ENCODE data around the gene ZSCAN10.

Gene ZSCAN10

DNA sequence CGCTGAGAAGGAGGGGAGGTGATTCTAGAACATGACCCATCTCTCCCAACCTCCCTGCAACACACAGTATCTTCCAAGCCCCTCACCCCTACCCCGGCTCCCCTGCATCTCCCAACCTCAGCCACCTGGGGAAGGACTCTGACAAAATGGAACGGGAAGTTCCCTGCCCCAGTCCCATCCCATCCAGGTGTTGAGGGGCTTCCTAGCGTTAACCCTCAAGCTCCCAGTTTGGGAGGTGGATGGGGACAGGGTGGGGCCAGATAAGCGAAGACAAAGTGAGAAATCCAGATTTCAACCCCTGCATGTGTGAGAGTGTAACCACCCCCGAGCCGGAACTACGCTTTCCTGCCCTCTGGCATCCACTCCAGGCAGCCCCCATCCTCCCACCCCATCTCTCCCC lies 1.8 kb downstream of the ZSCAN10 start:
- DNase-seq (ENCODE audit: extremely low read depth, insufficient read length): no peak
- H3K36me3 ChIP-seq (ENCODE audit: control insufficient read depth, insufficient read depth, low read length): no peaks in the 10 kb centered on the region
- H3K4me3 ChIP-seq (replicated peaks; ENCODE audit: low read depth, low read length): no peak overlapping the region
- H3K27me3 ChIP-seq (replicated peaks; ENCODE audit: control insufficient read depth, insufficient read depth, low read length): no peaks in the 10 kb centered on the region
- TF ChIP-seq, protein P1, sequence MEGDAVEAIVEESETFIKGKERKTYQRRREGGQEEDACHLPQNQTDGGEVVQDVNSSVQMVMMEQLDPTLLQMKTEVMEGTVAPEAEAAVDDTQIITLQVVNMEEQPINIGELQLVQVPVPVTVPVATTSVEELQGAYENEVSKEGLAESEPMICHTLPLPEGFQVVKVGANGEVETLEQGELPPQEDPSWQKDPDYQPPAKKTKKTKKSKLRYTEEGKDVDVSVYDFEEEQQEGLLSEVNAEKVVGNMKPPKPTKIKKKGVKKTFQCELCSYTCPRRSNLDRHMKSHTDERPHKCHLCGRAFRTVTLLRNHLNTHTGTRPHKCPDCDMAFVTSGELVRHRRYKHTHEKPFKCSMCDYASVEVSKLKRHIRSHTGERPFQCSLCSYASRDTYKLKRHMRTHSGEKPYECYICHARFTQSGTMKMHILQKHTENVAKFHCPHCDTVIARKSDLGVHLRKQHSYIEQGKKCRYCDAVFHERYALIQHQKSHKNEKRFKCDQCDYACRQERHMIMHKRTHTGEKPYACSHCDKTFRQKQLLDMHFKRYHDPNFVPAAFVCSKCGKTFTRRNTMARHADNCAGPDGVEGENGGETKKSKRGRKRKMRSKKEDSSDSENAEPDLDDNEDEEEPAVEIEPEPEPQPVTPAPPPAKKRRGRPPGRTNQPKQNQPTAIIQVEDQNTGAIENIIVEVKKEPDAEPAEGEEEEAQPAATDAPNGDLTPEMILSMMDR (IDR thresholded peaks at IDR 0.05; ENCODE audit: insufficient read depth, low read length, poor library complexity, severe bottlenecking): no peak

DNA sequence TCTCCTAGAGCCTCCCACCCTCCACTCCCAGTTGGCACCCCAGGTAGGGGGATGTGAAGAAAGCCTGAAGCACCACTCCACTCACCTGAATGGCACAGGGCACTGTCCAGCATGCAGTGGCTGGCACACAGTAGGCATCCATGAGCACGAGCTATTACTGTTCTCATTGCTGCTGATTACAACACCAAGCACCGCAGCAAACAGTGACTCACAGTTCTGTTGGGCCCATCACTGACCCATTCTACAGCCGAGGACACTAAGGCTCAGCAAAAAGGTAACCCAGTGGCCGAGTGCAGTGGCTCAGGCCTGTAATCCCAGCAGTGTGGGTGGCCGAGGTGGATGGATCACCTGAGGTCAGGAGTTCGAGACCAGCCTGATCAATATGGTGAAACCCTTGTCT lies 2.7 kb downstream of the ZSCAN10 start:
- H3K27me3 ChIP-seq (replicated peaks; ENCODE audit: control insufficient read depth, insufficient read depth, low read length): no peaks in the 10 kb centered on the region
- TF ChIP-seq, protein P1 (IDR thresholded peaks at IDR 0.05; ENCODE audit: insufficient read depth, low read length, poor library complexity, severe bottlenecking): no peak
- H3K4me3 ChIP-seq (replicated peaks; ENCODE audit: low read depth, low read length): no peak overlapping the region
- H3K36me3 ChIP-seq (ENCODE audit: control insufficient read depth, insufficient read depth, low read length): no peaks in the 10 kb centered on the region
- DNase-seq (ENCODE audit: extremely low read depth, insufficient read length): no peak

DNA sequence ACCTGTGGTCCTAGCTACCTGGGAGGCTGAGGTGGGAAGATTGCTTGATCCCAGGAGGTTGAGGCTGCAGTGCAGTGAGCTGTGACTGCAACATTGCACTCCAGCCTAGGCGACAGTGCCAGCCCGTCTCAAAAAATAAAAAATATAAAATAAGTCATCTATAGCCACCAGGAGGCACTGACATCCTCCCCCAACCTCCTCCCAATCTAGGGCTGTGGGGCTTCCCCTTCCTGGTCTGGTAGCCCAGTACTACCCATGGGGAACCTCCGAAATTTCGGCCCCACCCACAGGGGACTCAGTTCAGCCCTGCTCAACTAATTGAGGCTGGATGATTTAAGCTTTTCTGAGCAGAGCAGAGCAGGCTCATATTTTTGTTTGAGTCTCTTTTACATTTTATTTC lies 3.2 kb downstream of the ZSCAN10 start:
- TF ChIP-seq, protein P1 (IDR thresholded peaks at IDR 0.05; ENCODE audit: insufficient read depth, low read length, poor library complexity, severe bottlenecking): peak; percentile 67
- H3K36me3 ChIP-seq (ENCODE audit: control insufficient read depth, insufficient read depth, low read length): no peaks in the 10 kb centered on the region
- peak; percentile 59 for DNase-seq (ENCODE audit: extremely low read depth, insufficient read length)
- H3K4me3 ChIP-seq (replicated peaks; ENCODE audit: low read depth, low read length): no peak overlapping the region
- H3K27me3 ChIP-seq (replicated peaks; ENCODE audit: control insufficient read depth, insufficient read depth, low read length): no peaks in the 10 kb centered on the region

DNA sequence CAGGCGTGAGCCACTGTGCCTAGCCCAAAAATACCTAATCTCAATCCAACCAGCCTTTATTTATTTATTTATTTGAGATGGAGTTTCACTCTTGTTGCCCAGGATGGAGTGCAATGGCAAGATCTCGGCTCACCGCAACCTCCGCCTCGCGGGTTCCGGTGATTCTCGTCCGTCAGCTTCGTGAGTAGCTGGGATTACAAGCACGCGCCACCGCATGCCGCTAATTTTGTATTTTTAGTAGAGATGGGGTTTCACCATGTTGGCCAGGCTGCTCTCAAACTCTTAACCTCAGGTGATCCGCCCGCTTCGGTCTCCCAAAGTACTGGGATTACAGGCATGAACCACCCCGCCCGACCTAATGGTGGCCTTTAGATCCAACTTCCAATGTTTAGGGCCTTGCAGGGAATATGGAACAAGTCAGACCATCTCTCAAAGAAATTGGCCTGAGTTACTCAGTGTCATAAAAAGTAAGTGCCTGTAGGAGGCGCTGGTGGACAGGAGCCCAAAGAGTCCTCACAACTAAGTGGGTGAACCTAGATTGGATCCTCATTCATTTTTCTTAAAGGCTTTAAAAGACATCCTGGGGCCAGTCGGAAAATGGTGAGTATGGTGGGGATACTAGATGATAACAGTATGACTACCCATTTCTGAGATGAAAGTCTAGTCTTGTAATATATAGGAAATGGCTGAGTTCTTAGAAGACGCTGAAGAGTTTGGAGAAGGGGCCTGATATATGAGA lies 4.6 kb downstream of the ZSCAN10 start:
- no peak overlapping the region for H3K4me3 ChIP-seq (replicated peaks; ENCODE audit: low read depth, low read length)
- TF ChIP-seq, protein P1 (IDR thresholded peaks at IDR 0.05; ENCODE audit: insufficient read depth, low read length, poor library complexity, severe bottlenecking): peak; percentile 77
- DNase-seq (ENCODE audit: extremely low read depth, insufficient read length): no peak

DNA sequence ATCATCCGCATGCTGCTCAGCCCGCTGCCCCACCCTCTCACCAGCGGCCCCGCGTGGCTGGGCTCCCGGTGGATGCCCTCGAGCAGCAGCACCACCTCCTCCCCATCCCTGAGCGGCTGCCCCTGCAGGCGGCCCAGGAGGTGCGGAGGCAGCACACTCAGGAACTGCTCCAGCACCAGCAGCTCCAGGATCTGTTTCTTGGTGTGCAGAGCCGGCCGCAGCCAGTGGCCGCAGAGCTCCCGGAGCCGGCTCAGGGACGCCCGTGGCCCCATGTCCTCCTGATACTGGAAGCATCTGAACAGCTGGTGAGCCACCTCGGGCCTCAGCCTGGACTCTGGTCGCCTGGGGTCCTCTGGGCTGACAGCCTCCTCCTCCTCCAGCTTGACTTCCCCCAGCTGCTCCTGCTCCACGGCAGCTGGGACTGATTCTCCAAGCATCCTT lies 6.6 kb downstream of the ZSCAN10 start:
- Histone ChIP-seq H3K27me3 (replicated peaks; ENCODE audit: control insufficient read depth, insufficient read depth, low read length) (no peaks in the 10 kb centered on the region), H3K36me3 (ENCODE audit: control insufficient read depth, insufficient read depth, low read length) (no peaks in the 10 kb centered on the region), H3K4me3 (replicated peaks; ENCODE audit: low read depth, low read length) (no peak overlapping the region)
- TF ChIP-seq, protein P1 (IDR thresholded peaks at IDR 0.05; ENCODE audit: insufficient read depth, low read length, poor library complexity, severe bottlenecking): no peak
- DNase-seq (ENCODE audit: extremely low read depth, insufficient read length): no peak

More for the DNA sequence above, 4.6 kb downstream of the ZSCAN10 start:
- Histone ChIP-seq H3K36me3 (ENCODE audit: control insufficient read depth, insufficient read depth, low read length) (no peaks in the 10 kb centered on the region), H3K27me3 (replicated peaks; ENCODE audit: control insufficient read depth, insufficient read depth, low read length) (no peaks in the 10 kb centered on the region)

Data from GM06990 (cell line).